Measurements from ENCODE around the gene APBA1.

APBA1 gene

GRCh38 chr9:69671879-69672595, at the start of gene APBA1:
Gene APBA1, minus strand, starts transcription at chr9:69672371.
- H3K4me3 ChIP-seq (ENCODE audit: low read length), result peak within 1 kb of the TSS; percentile 86
- TF ChIP-seq, protein P1, sequence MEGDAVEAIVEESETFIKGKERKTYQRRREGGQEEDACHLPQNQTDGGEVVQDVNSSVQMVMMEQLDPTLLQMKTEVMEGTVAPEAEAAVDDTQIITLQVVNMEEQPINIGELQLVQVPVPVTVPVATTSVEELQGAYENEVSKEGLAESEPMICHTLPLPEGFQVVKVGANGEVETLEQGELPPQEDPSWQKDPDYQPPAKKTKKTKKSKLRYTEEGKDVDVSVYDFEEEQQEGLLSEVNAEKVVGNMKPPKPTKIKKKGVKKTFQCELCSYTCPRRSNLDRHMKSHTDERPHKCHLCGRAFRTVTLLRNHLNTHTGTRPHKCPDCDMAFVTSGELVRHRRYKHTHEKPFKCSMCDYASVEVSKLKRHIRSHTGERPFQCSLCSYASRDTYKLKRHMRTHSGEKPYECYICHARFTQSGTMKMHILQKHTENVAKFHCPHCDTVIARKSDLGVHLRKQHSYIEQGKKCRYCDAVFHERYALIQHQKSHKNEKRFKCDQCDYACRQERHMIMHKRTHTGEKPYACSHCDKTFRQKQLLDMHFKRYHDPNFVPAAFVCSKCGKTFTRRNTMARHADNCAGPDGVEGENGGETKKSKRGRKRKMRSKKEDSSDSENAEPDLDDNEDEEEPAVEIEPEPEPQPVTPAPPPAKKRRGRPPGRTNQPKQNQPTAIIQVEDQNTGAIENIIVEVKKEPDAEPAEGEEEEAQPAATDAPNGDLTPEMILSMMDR (conservative IDR thresholded peaks at IDR 0.05; ENCODE audit: low read length), result no peak
- peak; percentile 47 for DNase-seq (ENCODE audit: low read depth)

DNA sequence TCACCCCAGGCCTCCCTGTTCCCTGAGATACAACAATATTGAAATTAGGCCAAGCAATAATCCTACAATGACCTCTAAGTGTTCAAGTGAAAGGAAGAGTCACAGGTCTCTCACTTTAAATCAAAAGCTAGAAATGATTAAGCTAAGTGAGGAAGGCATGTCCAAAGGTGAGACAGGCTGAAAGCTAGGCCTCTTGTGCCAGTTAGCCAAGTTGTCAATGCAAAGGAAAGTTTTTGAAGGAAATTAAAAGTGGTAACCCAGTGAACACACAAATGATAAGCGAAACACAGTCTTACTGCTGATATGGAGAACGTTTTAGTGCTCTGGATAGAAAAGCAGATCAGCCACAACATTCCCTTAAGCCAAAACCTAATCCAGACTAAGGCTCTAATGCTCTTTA, 47.8 kb upstream of the APBA1 start:
- no peak overlapping the region for H3K4me3 ChIP-seq (ENCODE audit: low read length)
- TF ChIP-seq, protein P1 (conservative IDR thresholded peaks at IDR 0.05; ENCODE audit: low read length), result no peak
- DNase-seq (ENCODE audit: low read depth), result no peak

DNA sequence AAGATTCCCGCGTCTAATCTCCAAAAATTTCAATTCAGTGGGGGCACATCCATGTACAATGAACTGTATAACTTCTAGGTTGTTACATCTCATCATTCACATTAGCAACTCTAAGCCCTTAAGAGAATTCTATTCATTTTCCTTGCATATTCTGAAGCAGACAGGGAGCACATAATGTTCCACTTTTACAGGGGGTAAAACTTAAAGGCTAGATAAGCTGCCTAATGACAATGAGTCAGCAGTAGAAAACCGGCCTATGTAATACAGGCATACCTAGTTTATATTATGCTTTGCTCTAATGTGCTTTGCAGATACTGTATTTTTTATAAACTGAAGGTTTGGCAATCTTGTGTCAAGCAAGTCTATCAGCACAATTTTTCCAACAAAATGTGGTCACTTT, 47.2 kb upstream of the APBA1 start:
- DNase-seq (ENCODE audit: low read depth), result no peak
- H3K4me3 ChIP-seq (ENCODE audit: low read length), result no peak overlapping the region
- TF ChIP-seq, protein P1 (conservative IDR thresholded peaks at IDR 0.05; ENCODE audit: low read length), result no peak

DNA sequence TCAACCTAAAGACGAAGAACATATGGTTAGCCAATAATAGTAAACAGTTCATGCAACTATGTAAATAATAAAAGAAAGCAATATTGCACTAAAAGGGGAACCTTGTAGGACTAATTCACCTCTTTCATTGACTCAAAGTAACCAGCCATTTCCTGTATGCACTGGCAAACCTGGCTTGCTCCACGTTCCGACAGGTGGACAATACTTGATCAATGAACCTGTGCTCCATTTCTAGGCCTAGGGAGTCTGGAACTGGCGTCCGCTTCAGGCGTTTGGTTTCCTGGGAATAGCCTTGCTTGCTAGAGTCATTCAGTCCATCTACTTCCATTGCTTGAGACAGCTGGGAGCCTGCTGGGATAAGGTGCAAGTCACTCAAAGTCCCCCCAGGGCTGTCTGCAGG, 46.0 kb upstream of the APBA1 start:
- no peak for DNase-seq (ENCODE audit: low read depth)
- TF ChIP-seq, protein P1 (conservative IDR thresholded peaks at IDR 0.05; ENCODE audit: low read length), result no peak
- no peak overlapping the region for H3K4me3 ChIP-seq (ENCODE audit: low read length)

- no peak for DNase-seq (ENCODE audit: low read depth)
- TF ChIP-seq, protein P1 (conservative IDR thresholded peaks at IDR 0.05; ENCODE audit: low read length), result no peak
- no peak overlapping the region for H3K4me3 ChIP-seq (ENCODE audit: low read length)
Measured at GRCh38 chr9:69715825-69716224, 43.7 kb upstream of the APBA1 start.

DNA sequence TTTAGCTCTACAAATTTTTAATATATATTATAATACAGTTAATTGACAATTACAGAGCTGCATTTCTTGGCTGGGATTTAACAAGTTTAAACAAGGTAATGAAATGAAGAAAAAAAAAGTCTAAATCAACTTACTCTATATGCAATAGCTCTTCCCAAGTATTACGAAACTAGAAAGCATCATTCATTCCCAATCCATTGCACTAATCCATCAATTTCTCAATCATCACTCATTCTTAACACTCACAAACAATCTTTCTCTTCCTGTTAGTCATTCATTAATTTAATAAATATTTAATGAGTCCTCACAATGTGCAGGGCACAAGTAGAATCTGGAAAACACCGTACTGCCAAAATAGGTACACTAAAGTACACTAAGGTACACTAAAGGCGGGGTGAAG, 42.9 kb upstream of the APBA1 start:
- TF ChIP-seq, protein P1 (conservative IDR thresholded peaks at IDR 0.05; ENCODE audit: low read length), result no peak
- no peak overlapping the region for H3K4me3 ChIP-seq (ENCODE audit: low read length)
- DNase-seq (ENCODE audit: low read depth), result no peak

GRCh38 chr9:69697475-69697874, 25.3 kb upstream of the APBA1 start:
- TF ChIP-seq, protein P1 (conservative IDR thresholded peaks at IDR 0.05; ENCODE audit: low read length), result no peak
- no peak for DNase-seq (ENCODE audit: low read depth)
- no peak overlapping the region for H3K4me3 ChIP-seq (ENCODE audit: low read length)

Data from AG10803 (cell line).